T47D (cell line): ENCODE measurements around the gene CALHM1.

ENCODE experiments used
- DNase-seq, 2 experiments: peaks; one replicate each; pipeline versions ENCODE4 v3.0.0 to v3.0.0-alpha.2; 2011 to 2012; ENCODE audit warnings: low read depth in 1 of 2, low spot score in 1 of 2
- JUND ChIP-seq: IDR thresholded peaks from 2 replicates; pipeline ENCODE4 v1.6.1; 2012; ENCODE audit warnings: low read depth
- in situ Hi-C: cut with HindIII; loops from 2 replicates; pipeline ENCODE4 v1.10.0; 2016; ENCODE audit warnings: low sequenced_read_pairs, low pct_unique_long_range_greater_than_20kb

CALHM1 gene

DNA sequence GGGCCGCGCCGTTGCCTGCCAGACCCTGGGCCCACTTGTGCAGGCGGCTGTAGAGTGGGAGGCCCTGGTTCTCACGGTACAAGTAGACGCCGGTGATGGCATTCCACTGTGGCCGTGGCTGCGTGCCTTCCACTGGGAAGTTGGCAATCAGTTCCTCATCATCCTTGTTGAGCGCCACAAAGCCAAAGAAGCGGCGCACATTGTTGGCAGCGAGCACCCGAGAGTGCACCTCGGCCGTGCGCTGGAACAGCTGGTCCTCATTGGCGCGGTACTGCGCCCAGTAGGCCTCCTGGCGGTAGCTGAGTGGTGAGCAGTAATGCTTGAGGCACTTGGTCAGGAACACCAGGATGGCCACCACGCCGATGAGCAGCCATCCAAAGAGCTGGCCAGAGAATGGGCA lies 11.5 kb downstream of the CALHM1 start:
- in situ Hi-C loops = no loop called here
- TF ChIP-seq JUND = no peak
- no peak for DNase-seq

DNA sequence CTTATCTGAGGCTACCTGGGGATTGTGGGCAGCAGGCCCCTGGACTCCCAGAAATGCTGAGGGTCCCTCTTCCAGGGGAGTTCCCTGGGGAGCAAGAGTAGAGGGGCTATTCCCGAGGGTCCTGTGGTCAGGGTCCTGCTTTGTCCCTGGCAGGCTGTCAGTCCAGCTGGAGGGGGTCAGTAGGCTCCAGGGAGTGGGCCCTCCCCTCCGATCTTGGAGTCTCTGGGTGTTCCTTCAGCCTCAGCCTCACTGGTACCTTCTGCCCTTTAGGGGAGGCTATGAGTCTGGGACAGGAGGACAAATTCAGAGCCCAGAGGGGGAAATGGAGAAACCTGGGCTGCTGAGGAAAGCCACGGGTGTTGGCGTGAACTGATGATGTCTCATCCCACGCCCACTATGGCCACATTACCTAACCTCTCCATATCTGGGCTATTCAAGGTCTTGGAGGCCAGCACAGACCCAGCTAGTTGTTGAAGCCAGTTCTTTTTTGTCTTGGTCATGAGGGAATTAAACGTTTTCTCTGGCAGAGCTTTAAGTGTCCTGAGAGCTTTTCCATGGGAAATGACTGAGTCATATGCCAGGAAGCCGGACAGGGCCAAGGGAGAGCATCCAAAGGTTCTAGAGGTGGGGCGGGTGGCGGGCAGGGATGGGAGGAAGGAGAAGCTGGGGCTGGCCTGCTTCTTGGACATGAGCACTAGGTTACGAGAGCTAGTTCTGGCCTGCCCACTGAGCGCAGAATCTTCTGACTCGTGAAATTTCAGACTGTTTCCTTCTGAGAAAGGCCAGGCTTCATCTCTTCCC lies 12.7 kb downstream of the CALHM1 start:
- DNase-seq = no peak
- no peak for TF ChIP-seq JUND
- in situ Hi-C loops = no loop called here

DNA sequence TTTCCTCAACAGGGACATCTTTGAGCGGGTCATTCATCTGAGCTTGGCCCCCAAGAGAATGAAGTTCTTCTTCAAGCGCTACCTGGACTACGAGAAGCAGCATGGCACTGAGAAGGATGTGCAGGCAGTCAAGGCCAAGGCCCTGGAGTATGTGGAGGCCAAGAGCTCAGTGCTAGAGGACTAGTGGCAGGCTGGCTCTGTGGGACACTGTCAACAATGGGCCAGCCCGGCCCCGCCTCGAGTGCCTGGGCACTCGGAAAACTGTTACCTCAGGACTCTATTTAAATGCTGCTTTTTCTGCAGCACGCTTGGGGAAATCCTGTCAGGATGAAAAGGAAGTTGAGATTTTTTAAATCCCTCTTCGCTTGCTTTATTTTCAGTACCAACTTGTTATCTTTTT lies 13.3 kb downstream of the CALHM1 start:
- no peak for TF ChIP-seq JUND
- no peak for DNase-seq
- in situ Hi-C loops = no loop called here

DNA sequence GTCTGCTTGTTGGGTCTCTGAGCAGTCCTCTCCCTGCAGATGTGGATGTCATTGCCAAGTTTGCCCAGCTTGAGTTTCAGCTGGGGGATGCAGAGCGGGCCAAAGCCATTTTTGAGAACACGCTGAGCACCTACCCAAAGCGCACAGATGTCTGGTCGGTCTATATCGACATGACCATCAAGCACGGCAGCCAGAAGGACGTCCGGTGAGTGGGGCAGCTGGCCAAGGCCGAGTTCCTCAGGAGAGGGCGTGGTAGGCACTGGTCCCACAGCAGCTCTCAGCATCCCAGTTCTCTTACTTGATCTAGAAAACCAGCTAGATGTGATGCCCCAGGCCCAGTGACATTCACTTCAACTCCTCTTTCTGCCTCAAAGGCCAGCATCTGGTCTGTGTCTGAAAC lies 14.2 kb downstream of the CALHM1 start:
- DNase-seq = no peak
- in situ Hi-C loops = no loop called here
- no peak for TF ChIP-seq JUND

DNA sequence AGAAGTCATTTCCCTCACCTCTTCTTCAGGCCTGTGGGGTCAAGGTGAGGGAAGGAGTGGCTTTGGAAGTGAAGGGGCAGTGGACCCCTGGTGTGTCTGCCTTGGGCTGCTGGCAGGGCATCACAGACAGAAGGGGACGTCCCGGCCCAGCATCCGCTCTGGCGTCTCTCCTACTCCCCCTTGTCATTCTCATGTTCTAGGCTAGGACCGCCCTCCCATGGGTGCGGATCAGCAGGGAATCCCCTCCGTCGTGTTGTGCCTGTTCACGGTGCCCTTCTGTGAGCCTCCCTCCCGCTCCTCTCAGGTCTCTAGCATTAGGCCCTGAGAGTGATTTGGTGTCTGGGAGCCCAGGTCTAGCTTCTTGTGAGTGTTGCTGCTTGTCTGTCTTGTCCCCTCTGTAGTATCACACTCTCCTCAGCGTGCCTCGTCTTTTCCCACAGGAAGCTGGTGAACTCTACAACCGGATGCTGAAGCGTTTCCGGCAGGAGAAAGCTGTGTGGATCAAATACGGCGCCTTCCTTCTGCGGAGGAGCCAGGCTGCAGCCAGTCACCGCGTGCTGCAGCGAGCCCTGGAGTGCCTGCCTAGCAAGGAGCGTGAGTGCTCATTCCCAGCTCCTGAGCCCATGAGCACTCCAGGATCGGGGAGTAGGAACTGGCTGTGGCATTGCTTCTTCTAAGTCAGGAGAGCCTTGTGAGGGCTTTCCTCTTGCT lies 15.1 kb downstream of the CALHM1 start:
- no peak for TF ChIP-seq JUND
- DNase-seq = no peak
- in situ Hi-C loops = no loop called here

DNA sequence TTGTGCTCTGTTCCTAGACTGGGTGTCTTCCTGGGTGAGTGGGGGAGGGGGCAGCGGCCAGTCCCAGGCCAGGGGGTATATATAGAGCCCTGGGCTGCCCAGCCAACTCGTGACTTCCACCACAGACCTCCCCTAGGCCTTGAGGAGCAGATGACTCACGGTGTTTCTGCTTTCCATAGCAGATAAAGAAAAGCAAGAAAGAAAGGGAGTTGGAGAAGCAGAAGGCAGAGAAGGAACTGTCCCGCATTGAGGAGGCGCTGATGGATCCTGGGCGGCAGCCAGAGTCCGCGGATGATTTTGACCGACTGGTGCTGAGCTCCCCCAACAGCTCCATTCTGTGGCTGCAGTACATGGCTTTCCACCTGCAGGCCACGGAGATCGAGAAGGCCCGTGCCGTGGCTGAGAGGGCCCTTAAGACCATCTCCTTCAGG lies 16.7 kb downstream of the CALHM1 start:
- in situ Hi-C loops = no loop called here
- no peak for TF ChIP-seq JUND
- no peak for DNase-seq

DNA sequence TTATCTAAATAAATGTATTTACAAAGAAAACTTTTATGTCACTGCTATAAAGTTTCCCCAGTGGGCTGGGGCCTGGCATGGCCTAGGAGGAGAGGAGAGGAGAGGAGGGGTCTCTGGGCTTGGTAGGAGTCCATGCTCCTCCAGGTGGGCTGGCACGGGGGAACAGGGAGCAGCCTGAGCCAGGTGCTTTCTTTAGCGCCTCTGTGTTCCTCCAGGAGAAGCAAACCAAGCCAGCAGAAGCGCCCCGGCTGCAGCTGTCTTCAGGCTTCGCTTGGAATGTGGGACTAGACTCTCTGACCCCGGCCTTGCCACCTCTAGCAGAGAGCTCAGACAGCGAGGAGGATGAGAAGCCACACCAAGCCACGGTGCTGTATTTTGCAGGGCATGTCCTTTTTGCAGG lies 17.1 kb downstream of the CALHM1 start:
- no peak for DNase-seq
- in situ Hi-C loops = no loop called here
- TF ChIP-seq JUND = no peak

DNA sequence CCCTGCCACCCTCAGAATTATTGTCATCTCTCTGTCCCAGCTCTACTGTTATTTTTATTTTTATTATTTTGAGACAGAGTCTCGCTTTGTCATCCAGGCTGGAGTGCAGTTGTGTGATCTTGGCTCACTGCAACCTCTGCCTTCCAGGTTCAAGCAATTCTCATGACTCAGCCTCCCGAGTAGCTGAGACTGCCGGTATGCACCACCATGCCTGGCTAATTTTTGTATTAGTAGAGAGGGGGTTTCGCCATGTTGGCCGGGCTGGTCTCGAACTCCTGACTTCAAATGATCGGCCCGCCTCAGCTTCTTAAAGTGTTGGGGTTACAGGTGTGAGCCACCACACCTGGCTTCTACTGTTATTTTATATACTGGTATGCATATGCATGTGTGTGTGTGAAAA lies 17.5 kb downstream of the CALHM1 start:
- no peak for DNase-seq
- TF ChIP-seq JUND = no peak
- in situ Hi-C loops = no loop called here

DNA sequence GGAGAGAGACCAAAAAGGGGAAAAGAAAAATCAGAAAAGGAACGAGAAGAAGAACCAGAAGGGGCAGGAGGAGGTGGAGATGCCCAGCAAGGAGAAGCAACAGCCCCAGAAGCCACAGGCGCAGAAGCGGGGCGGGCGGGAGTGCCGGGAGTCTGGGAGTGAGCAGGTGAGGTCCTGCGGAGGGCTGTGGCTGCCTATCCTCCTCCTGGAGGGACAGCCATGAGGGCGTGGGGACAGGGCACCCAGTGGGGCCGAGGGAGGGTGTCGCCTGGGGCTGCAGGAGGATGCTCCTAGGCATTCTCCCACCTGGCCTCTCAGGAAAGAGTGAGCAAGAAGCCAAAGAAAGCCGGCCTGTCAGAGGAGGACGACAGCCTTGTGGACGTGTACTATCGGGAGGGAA lies 18.3 kb downstream of the CALHM1 start:
- no peak for DNase-seq
- no peak for TF ChIP-seq JUND
- in situ Hi-C loops = no loop called here

DNA sequence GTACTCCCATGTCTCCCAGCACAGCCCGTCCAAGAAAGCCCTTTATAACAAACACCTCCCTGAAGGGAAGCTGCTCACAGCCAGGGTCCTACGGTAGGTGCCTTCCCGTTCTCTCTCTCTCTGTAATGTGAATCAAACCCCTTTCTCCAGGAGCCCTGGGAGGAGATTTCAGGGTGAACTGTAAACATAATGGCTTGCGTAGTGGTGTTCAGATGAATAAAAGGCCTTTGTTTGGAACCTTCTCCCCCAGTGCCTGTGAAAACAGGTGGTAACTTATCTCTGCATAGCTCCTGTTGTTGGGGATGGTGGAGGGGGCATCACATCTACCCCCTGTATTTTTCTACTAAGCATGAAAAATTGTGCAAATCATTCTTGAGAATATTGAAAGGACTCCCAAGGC lies 18.9 kb downstream of the CALHM1 start:
- in situ Hi-C loops = no loop called here
- DNase-seq = no peak
- TF ChIP-seq JUND = no peak

DNA sequence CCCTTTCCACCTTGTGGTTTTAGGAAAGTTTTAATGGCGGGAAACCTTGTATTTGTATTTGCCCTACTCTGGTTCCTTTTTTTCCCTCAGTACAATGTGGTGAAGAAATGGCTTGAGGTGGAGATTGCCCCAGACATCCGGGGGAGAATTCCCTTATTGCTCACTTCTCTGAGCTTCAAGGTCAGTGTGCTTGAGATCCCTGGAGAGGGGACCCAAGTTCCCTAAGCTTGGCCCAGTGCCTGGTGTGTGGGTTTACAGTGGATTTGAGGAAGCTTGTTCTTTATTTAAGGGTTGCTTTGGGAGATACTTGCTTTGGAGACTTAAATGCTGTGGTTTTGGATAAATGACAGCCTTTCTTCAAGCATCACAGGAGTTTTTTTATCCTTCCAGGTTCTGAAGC lies 24.8 kb downstream of the CALHM1 start:
- TF ChIP-seq JUND = no peak
- no peak for DNase-seq
- in situ Hi-C loops = no loop called here

DNA sequence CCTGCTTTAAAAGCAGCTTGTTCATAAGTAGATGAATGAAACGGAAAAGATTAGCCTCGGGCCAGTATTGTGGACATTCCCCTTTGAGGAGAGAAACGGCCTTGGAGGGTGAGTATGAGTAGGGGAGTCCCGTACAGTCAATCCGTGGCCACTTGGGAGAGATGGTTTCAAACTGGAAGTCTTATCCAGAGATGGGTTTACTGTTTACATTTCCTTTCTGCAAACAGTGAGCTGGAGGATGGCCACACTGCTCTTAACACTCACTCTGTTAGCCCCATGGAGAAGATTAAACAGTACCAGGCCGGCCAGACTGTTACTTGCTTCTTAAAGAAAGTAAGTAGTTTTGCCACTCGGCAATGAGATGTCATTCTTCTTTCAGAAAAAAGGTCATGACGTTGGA lies 26.8 kb downstream of the CALHM1 start:
- TF ChIP-seq JUND = no peak
- in situ Hi-C loops = no loop called here
- DNase-seq = no peak

DNA sequence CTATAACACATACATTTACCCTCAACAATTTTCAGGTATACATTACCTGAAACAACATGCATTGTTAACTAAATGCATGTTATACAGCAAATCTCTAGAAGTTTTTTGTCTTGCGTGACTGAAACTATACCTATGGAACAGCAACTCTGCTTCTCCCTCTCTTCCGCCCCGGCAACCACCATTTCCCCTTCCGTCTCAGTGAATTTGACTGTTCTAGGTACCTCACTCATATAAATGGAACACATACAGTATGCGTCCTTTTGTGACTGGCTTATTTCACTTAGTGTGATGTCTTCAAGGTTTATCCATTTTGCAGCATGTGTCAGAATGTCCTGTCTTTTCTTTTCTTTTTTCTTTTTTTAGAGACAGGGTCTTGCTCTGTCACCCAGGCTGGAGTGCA lies 29.1 kb downstream of the CALHM1 start:
- TF ChIP-seq JUND = no peak
- in situ Hi-C loops = no loop called here
- no peak for DNase-seq
